DMS114 treated with DMSO at 0.1 percent for 48 hours (cell line): Measurements from ENCODE around the gene IL1B.
"Not testable (repeated sequence)": the region's sequence is repeated elsewhere in the genome, so short reads cannot be mapped to it uniquely, and the experiment has no call there.

Experiments
- DNase-seq: peaks from one replicate; lab custom pipeline; 2025; ENCODE audit not compliant: unreplicated experiment; lab: John Stamatoyannopoulos, UW

Gene IL1B

GRCh38 chr2:112850588-112850987, 14.0 kb upstream of the IL1B start:
- no peak for DNase-seq

DNA sequence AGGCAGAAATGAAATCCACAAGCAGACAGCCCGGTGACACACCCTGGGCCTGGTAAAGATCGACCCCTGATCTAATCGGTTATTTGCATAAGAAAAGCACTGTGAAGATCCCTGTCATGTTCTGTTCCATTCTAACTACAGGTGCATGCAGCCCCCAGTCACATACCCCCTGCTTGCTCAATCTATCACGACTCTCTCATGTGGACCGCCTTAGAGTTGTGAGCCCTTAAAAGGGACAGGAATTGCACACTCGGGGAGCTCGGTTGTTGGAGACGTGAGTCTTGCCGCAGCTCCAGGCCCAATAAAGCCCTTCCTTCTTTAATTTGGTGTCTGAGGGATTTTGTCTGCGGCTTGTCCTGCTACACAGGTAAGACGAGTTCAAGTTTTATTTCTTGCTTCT, 13.4 kb upstream of the IL1B start:
- DNase-seq: no peak

DNA sequence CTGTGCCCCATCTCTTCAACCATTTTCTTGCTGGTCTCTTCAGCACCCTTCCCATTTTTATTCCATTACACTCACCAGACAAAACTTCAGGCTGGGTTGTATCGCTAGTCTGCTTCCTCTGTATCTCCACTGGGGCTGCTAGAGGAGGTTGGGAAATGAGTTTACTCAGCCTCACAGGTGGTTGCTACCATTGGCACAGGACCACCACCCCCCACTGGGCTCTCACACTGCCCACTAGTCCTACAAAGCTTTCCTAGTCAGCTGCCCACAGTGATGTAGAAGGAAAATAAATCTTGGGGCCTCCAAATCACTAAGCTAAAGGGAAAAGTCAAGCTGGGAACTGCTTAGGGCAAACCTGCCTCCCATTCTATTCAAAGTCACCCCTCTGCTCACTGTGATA, 12.3 kb upstream of the IL1B start:
- DNase-seq: no peak

- no peak for DNase-seq
Observed at GRCh38 chr2:112846031-112846430, 9.5 kb upstream of the IL1B start.

- no peak for DNase-seq
Observed at GRCh38 chr2:112843836-112844235, 7.3 kb upstream of the IL1B start.

GRCh38 chr2:112843288-112843687, 6.7 kb upstream of the IL1B start:
- no peak for DNase-seq

DNA sequence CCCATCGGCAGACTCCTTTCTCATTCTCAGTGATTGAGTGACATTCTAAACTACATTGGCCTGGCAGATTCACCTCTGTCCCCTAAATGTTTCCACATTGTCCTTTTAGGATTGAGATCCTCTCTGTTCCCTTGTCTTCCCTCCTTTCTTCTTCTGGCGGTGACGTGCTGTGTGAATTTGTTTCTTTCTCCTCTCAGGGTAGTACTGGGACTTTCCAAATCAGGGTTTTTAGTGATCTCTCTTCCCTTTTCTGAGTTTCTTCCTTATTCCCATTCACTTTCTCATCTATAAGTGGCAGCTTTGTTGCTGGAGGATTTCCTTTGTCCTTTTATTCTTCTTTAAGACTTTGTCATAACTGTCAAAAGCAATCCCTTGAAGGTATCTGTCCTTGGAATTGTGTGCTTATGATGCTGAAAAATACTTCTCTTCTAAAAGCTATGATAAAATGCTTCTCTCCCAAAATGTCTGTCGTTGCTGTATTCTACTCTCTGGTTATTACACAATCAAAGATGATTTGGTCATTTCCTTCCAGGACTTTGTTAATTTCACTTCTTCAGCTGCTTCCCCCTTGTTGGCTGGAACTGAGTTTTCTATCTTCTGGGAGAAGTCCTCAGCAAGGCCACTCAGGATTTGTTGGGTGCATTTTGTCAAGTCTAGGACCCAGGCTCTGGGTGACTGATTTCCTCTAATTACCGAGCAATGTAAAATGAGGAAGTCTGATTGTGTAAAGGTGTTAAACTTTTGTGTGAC, 4.9 kb upstream of the IL1B start:
- no peak for DNase-seq

GRCh38 chr2:112840068-112840445, 3.5 kb upstream of the IL1B start:
- DNase-seq: no peak

DNA sequence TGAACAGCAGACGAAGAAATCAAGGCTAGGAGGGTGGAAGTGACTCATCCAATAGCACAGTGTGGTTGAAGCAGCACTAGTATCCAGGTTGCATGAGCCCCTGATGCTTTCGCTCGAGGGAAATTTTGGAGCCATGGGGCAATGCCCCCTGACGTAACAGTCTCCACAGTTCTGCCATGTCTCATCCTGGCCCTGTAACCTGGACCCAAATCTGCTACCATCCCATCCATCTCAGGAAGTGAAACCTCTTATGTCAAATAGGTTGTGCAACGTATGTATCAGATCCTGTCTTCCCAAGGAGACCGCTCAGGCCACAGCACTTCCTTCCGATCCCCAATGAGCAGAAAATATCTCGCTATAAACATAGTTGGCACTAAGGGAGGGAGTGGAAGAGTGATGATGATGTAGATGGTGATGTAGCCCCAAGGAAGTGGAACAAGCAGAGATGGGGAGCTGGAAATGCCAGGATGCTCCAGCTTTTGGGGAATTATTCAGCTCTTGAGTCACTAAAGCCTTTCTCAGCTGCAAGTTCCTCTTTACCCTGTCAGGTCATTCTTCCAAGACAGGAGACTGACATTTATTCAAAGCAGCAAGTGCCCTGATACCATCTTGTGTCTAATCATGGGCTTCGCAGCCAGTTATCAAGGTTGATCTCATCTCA, 3.0 kb upstream of the IL1B start:
- DNase-seq: no peak

DNA sequence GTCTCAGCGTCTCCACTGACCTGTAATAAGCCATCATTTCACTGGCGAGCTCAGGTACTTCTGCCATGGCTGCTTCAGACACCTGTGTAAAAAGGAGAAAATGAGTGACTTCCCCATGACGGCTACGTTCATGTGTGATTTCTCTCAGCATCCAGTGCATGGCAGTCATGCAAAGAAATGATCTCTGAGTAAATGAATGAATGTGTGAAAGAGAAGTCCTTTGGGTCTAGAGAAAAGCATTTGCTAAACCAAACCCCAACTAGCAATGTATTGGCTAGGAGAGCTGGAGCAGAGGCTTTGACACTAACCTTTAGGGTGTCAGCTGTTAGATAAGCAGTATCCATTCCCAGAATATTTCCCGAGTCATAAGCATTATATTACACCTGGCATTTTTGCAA, 417 bp downstream of the IL1B start:
- no peak for DNase-seq

DNA sequence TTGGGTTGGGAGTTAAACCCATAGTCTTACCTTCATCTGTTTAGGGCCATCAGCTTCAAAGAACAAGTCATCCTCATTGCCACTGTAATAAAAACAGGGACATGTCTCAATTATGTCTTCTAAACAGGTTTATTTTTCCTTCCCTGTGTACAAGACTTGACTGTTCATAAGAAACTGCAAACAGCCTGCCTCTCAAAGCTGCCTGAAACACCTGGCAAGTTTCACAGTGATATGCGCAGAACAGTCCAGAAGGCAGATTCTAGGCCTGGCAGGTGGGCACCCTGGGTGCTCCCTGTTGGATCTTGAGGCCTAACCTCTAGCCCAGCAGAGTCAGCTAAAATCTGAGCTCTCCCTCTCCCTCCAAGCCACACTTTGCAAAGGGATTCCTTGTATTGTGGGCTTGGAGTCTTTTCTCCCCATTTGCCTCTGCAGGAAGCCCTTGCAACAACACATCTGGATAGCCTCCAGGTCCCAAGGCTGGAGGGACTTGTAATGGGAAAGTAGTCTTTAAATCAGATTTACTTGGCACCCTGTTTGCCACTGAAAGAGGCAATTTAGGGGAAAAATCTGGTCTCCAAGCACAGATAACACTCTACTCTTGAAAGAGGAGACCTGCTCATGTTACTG, 930 bp downstream of the IL1B start:
- DNase-seq: no peak

GRCh38 chr2:112835061-112835501, 1.5 kb downstream of the IL1B start:
- DNase-seq: no peak

DNA sequence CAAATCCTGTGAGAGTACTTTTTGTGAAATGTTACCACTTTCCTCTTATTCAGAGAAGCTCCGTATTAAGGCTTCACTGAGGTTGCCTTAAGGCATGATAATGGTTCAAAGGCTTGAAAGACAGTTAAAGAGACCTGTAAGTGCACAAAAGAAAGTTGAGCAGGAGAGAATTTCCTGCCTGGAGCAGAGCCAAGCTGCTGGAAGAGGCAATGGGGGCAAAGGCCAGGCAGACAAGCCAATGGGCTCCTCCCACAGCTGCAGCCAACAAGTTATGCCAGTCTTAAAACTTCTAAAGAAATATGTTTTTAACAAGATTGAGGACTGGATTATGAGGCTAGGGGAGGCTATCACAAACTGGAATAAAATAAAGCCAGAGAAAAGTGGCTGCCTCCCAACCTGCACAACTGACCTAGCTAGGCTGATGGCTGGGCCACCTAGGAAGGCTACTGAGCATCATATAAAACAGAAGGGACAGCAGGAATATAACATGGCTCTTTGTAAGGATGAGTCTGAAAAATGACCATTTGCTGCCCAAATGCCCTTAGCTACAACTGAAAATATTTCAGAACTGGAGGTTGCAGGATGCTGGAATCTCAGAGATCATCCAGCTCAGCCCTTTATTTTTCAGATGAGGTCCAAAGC, 2.1 kb downstream of the IL1B start:
- no peak for DNase-seq

DNA sequence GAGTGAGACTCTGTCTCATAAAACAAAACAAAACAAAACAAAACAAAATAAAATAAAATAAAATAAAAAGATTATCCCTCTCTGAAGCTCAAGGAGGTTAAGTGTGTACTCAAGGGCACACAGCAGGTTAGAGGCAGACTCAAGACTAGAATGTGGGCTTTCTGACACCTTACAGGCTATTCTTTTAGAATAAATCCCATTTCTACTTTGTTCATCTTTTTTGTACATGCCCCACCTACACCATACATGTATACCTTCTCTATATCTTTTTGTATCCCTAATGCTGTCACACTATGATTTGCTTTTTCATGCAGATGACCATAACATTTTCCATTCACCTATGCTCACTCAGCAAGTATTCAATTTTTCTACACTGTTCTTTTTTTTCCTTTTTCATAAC, 2.6 kb downstream of the IL1B start:
- DNase-seq: no peak

GRCh38 chr2:112833639-112833931, 3.0 kb downstream of the IL1B start:
- not testable (repeated sequence) for DNase-seq

GRCh38 chr2:112832841-112833638, 3.5 kb downstream of the IL1B start:
- DNase-seq: no peak

DNA sequence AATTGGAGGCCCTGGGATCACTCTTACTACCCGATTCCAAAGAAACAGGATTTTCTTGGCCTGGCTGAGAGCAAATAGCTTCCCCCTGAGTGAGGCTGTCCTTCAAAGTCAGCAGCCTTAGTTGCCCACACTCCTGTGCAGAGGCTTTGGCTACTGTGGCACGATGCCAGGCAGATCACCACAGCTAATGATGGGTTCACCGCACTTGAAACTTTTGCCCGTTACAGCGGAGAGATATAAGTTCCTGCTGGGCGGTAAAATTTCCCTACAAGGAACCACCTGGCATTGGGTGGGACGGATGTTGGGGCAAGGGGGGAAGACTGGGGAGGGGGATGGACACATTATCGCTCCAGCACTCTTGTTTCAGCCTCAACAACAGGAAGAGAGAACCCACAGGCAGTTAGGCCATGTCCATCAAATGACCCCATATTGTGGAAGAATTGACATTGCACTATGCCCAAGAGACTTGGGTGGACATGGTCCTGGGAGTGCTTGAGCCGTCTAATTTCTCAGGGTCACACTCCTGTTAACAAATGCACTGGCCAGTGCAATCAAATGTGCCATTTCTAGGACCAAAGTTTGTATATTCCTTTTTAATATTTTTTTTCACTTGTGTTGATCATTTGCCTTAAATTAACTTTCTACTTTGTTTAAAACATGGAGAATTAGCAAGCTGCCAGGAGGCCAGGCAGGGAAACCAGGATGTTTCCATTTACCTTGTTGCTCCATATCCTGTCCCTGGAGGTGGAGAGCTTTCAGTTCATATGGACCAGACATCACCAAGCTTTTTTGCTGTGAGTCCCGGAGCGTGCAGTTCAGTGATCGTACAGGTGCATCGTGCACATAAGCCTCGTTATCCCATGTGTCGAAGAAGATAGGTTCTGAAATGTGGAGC, 4.4 kb downstream of the IL1B start:
- DNase-seq: no peak

DNA sequence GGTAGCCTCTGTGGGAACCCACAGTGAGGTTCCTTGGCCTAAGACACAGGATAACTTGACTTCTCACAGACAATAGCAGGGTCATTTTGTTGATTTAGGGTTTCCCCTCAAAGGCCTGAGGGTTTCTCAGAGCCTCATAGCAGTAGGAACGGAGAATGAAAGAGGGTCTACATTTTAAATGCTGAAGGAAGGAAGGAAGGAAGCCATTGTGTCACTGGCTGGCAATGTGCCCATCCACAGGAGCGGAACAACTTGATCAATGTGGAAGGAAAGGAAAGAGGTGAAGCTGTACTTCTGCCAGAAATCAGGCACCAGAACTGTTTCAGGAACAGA, 5.1 kb downstream of the IL1B start:
- no peak for DNase-seq

- no peak for DNase-seq
Observed at GRCh38 chr2:112830682-112831512, 5.7 kb downstream of the IL1B start.
